Trophoblast cell (in vitro differentiated cells and primary cell): ENCODE data around the gene SEMA3C.

ENCODE experiments used
- DNase-seq, 2 donors: peaks; one replicate each; pipeline ENCODE4 v3.0.0-alpha.2; 2016
- H2AFZ ChIP-seq: 2 replicates; pipeline ENCODE4 v1.6.1; 2013; ENCODE audit warnings: low read length, moderate library complexity, mild to moderate bottlenecking; ENCODE audit not compliant: insufficient read depth, poor library complexity
- H2AK5ac ChIP-seq: 2 replicates; pipeline ENCODE4 v1.6.1; 2013; ENCODE audit warnings: mild to moderate bottlenecking, low read length
- H2BK120ac ChIP-seq: 2 replicates; pipeline ENCODE4 v1.6.1; 2013; ENCODE audit warnings: low read length, mild to moderate bottlenecking, moderate library complexity; ENCODE audit not compliant: insufficient read depth, poor library complexity
- H2BK12ac ChIP-seq: 2 replicates; pipeline ENCODE4 v1.6.1; 2013; ENCODE audit warnings: mild to moderate bottlenecking, low read length, moderate library complexity
- H2BK5ac ChIP-seq: 2 replicates; pipeline ENCODE4 v1.6.1; 2013; ENCODE audit warnings: low read length, low read depth, moderate library complexity, mild to moderate bottlenecking; ENCODE audit not compliant: poor library complexity
- H3K14ac ChIP-seq: 2 replicates; pipeline ENCODE4 v1.6.1; 2013; ENCODE audit warnings: mild to moderate bottlenecking, low read length
- H3K18ac ChIP-seq: 2 replicates; pipeline ENCODE4 v1.6.1; 2013; ENCODE audit warnings: mild to moderate bottlenecking, low read length
- H3K23ac ChIP-seq: 2 replicates; pipeline ENCODE4 v1.6.1; 2013; ENCODE audit warnings: low read length
- H3K27ac ChIP-seq: 2 replicates; pipeline ENCODE4 v1.5.1; 2013; ENCODE audit warnings: low read depth, mild to moderate bottlenecking, inconsistent platforms, low read length, moderate library complexity
- H3K27me3 ChIP-seq: 2 replicates; pipeline ENCODE4 v1.6.1; 2013; ENCODE audit warnings: inconsistent platforms, mild to moderate bottlenecking, low read length, moderate library complexity; ENCODE audit not compliant: insufficient read depth
- H3K36me3 ChIP-seq, 2 experiments: 1 replicate in 1 of 2; 2 replicates in 1 of 2; pipeline ENCODE4 v1.6.1; 2013; ENCODE audit warnings: low read length in 2 of 2, mild to moderate bottlenecking in 2 of 2, moderate library complexity in 1 of 2; ENCODE audit not compliant: insufficient read depth in 2 of 2, control insufficient read depth in 1 of 2
- H3K4ac ChIP-seq: 2 replicates; pipeline ENCODE4 v1.6.1; 2013; ENCODE audit warnings: low read depth, mild to moderate bottlenecking, low read length, moderate library complexity
- H3K4me1 ChIP-seq, 2 experiments: 1 replicate in 1 of 2; 2 replicates in 1 of 2; pipeline ENCODE4 v1.6.1; 2013; ENCODE audit warnings: low read length in 2 of 2, mild to moderate bottlenecking in 2 of 2, moderate library complexity in 1 of 2; ENCODE audit not compliant: insufficient read depth in 2 of 2, control insufficient read depth in 1 of 2
- H3K4me2 ChIP-seq: 2 replicates; pipeline ENCODE4 v1.6.1; 2013; ENCODE audit warnings: inconsistent platforms, mild to moderate bottlenecking, low read length, moderate library complexity
- H3K4me3 ChIP-seq: 2 replicates; pipeline ENCODE4 v1.5.1; 2013; ENCODE audit warnings: mild to moderate bottlenecking, low read depth, low read length, inconsistent platforms
- H3K79me1 ChIP-seq: one replicate; pipeline ENCODE4 v1.6.1; 2013; ENCODE audit warnings: low read length
- H3K79me2 ChIP-seq: 2 replicates; pipeline ENCODE4 v1.6.1; 2013; ENCODE audit warnings: low read length, mild to moderate bottlenecking; ENCODE audit not compliant: control insufficient read depth, insufficient read depth, poor library complexity
- H3K9ac ChIP-seq: 2 replicates; pipeline ENCODE4 v1.6.1; 2013; ENCODE audit warnings: mild to moderate bottlenecking, low read length
- H3K9me3 ChIP-seq: 2 replicates; pipeline ENCODE4 v1.6.1; 2013; ENCODE audit warnings: low read depth, mild to moderate bottlenecking, control low read depth, inconsistent platforms, low read length; ENCODE audit not compliant: insufficient read depth
- H4K12ac ChIP-seq: 2 replicates; pipeline ENCODE4 v1.6.1; 2013; ENCODE audit warnings: low read depth, mild to moderate bottlenecking, low read length, moderate library complexity
- H4K8ac ChIP-seq: 2 replicates; pipeline ENCODE4 v1.6.1; 2013; ENCODE audit warnings: low read depth, mild to moderate bottlenecking, low read length, moderate library complexity
- H4K91ac ChIP-seq: one replicate; pipeline ENCODE4 v1.6.1; 2013; ENCODE audit warnings: low read depth, mild to moderate bottlenecking, low read length, moderate library complexity
- WGBS: extraction: QIAGEN DNeasy Blood & Tissue Kit; methylation state at CpG from one replicate; pipeline ENCODE4 v1.1.7; 2013; ENCODE audit warnings: missing lambda C conversion rate; ENCODE audit not compliant: insufficient read length, insufficient coverage; ENCODE audit errors: extremely low coverage; 5-methylcytosine and 5-hydroxymethylcytosine counted together

SEMA3C gene

DNA sequence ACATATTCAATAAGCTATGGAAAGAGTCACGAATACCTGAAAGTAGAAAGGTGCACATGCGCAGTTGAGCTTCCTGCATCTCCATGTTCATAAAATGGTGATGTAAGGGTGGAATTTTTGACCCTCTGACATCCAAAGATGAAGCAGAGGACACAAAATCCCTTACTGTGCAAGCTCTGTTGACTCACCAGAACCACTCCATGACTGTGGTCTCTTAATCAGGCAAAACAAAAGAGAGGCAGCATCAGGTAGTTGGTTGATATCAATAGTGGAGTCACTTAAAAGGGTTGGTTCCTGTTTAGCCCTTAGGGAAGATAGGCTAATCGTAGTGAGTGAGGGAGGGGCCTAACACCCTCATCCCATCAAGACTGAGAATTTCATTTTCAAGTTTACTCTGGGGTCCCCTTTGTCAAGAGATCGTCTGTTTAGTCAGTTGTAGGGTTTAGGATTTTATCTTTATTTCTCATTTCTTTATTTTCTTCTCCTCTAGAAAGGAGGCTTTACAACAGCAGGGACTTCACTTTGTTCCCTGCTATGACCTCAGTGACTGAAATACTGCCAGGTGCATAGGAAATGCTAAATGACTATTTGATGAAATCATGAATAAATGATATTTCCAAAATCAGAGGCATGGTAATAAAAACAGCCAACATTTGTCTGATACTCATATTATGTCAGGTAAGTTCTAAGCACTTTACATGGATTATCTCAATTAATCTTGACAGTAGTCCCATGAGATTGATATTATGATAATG is 182.3 kb downstream of the SEMA3C start:
- no peaks in the 10 kb centered on the region for H3K36me3 ChIP-seq
- H2BK12ac ChIP-seq, result no peak overlapping the region
- H3K27me3 ChIP-seq, result no peaks in the 10 kb centered on the region
- no peak overlapping the region for H3K27ac ChIP-seq
- no peak overlapping the region for H3K23ac ChIP-seq
- H3K18ac ChIP-seq, result no peak overlapping the region
- no peak overlapping the region for H2AK5ac ChIP-seq
- no peak overlapping the region for H3K4me3 ChIP-seq
- H2BK120ac ChIP-seq, result no peak overlapping the region
- H3K4me2 ChIP-seq, result no peak overlapping the region
- no peak overlapping the region for H3K9ac ChIP-seq
- WGBS, result no CpG with 5 or more reads among the region's 4 CpGs
- no peak overlapping the region for H4K12ac ChIP-seq
- H3K79me2 ChIP-seq, result no peaks in the 10 kb centered on the region
- no peaks in the 10 kb centered on the region for H3K9me3 ChIP-seq
- H3K14ac ChIP-seq, result no peak overlapping the region
- no peaks in the 10 kb centered on the region for H3K4me1 ChIP-seq
- no peak for DNase-seq
- H4K91ac ChIP-seq, result no peak overlapping the region
- H4K8ac ChIP-seq, result no peak overlapping the region
- H2BK5ac ChIP-seq, result no peak overlapping the region
- H3K79me1 ChIP-seq, result peaks cover 1% of the 10 kb centered on the region
- no peak overlapping the region for H2AFZ ChIP-seq
- H3K4ac ChIP-seq, result no peak overlapping the region

DNA sequence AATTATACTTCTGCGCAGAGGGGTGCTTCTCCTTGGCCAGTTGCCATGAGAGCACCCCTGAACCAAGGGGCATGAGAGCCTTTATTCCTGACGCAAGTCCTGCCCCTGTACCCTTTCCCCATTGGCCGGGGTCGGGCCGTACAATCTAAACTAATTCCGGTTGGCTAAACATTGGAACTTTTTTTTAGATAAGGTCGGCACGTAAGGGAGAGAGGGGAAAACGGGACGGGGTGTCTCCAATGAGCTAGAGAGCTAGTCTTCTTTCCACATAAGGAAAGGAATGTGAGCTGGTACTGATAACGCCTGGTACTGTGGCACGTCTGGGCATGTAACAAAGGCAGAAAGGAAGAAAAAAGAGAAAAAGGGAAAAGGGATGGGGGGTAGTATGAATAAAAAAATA is 183.5 kb downstream of the SEMA3C start:
- Histone ChIP-seq H3K79me1 (peaks cover 1% of the 10 kb centered on the region), H3K4me2 (no peak overlapping the region), H3K4ac (no peak overlapping the region), H4K12ac (no peak overlapping the region), H3K27ac (no peak overlapping the region), H3K36me3 (no peaks in the 10 kb centered on the region), H2AFZ (no peak overlapping the region), H2AK5ac (no peak overlapping the region), H3K23ac (no peak overlapping the region), H2BK5ac (no peak overlapping the region), H3K4me3 (no peak overlapping the region), H4K8ac (no peak overlapping the region), H2BK120ac (no peak overlapping the region), H3K27me3 (no peaks in the 10 kb centered on the region), H2BK12ac (no peak overlapping the region), H3K9ac (no peak overlapping the region), H3K9me3 (no peaks in the 10 kb centered on the region), H3K14ac (no peak overlapping the region), H3K4me1 (no peaks in the 10 kb centered on the region), H3K79me2 (no peaks in the 10 kb centered on the region), H4K91ac (no peak overlapping the region), H3K18ac (no peak overlapping the region)
- no CpG with 5 or more reads among the region's 12 CpGs for WGBS
- DNase-seq, result no peak

DNA sequence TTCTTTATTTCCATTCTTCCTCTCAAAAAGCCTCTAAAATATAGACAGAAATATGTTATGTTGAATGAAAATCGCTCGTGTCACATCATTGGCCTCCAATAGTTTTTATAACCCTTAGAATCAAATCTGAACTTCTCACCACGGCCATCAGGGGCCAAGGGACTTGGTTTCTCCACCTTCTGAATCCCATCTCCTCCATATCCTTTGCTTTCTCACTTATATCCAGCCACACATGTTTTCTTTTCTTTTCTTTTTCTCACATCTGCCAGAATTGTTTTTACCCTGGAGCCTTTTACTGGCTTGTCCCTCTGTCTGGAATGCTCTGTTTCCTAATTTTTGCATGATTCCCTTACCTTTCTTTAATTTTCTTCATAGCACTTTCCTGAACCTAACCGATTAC is 184.8 kb downstream of the SEMA3C start:
- Histone ChIP-seq H3K18ac (no peak overlapping the region), H3K4me2 (no peak overlapping the region)
- WGBS, result no CpG with 5 or more reads among the region's 4 CpGs

DNA sequence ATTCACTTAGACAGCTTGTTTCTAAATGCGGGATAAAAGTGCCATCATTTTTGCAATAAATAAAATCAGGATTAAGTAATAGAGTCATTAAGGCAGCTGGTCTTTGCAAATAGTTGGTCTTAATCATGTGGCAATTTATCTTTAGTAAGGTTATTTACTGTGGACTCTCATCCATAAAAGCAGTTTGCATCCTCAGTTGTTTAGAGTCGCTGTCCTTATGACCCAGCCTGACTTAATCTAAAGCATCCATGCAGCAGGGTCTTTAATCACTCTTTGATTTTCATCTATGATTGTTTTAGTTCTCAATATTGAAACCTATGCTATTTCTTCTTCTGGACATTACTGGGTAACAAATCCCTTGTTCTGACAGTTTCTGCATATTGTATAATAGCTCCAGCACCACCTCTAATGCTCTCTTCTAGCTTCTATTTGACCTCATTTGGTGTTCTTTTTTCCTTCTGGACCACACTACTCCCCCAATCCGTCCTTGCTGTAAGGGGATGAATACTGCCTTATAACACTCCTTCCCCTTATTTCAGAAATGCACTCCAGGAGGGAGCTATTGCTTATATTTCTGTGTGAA is 185.4 kb downstream of the SEMA3C start:
- H4K8ac ChIP-seq, result no peak overlapping the region
- no peak overlapping the region for H4K91ac ChIP-seq
- H3K9ac ChIP-seq, result no peak overlapping the region
- H3K4ac ChIP-seq, result no peak overlapping the region
- H3K4me1 ChIP-seq, result peaks cover 0 to 3% of the 10 kb centered on the region in 2 experiments
- WGBS, result no CpG with 5 or more reads among the region's 3 CpGs
- no peak overlapping the region for H2BK5ac ChIP-seq
- H3K4me3 ChIP-seq, result no peak overlapping the region
- no peaks in the 10 kb centered on the region for H3K79me2 ChIP-seq
- no peak for DNase-seq
- H2BK12ac ChIP-seq, result no peak overlapping the region
- H2BK120ac ChIP-seq, result no peak overlapping the region
- no peak overlapping the region for H3K23ac ChIP-seq
- H2AK5ac ChIP-seq, result no peak overlapping the region
- H3K27me3 ChIP-seq, result no peaks in the 10 kb centered on the region
- no peak overlapping the region for H3K18ac ChIP-seq
- H3K27ac ChIP-seq, result no peak overlapping the region
- H4K12ac ChIP-seq, result no peak overlapping the region
- H2AFZ ChIP-seq, result no peak overlapping the region
- no peak overlapping the region for H3K14ac ChIP-seq
- no peak overlapping the region for H3K4me2 ChIP-seq
- H3K36me3 ChIP-seq, result no peaks in the 10 kb centered on the region
- no peaks in the 10 kb centered on the region for H3K9me3 ChIP-seq
- peaks cover 1% of the 10 kb centered on the region for H3K79me1 ChIP-seq

More for the DNA sequence above, 184.8 kb downstream of the SEMA3C start:
- H2BK5ac ChIP-seq, result no peak overlapping the region
- H3K27ac ChIP-seq, result no peak overlapping the region
- H2AK5ac ChIP-seq, result no peak overlapping the region
- H3K23ac ChIP-seq, result no peak overlapping the region
- H3K79me2 ChIP-seq, result no peaks in the 10 kb centered on the region
- H2BK120ac ChIP-seq, result no peak overlapping the region
- H4K91ac ChIP-seq, result no peak overlapping the region
- H3K9ac ChIP-seq, result no peak overlapping the region
- H3K14ac ChIP-seq, result no peak overlapping the region
- H3K4me1 ChIP-seq, result peaks cover 0 to 3% of the 10 kb centered on the region in 2 experiments
- no peak overlapping the region for H2BK12ac ChIP-seq
- peaks cover 1% of the 10 kb centered on the region for H3K79me1 ChIP-seq
- H3K36me3 ChIP-seq, result no peaks in the 10 kb centered on the region
- no peak overlapping the region for H3K4me3 ChIP-seq
- H4K12ac ChIP-seq, result no peak overlapping the region
- no peaks in the 10 kb centered on the region for H3K27me3 ChIP-seq
- no peak overlapping the region for H2AFZ ChIP-seq
- H3K9me3 ChIP-seq, result no peaks in the 10 kb centered on the region
- DNase-seq, result no peak
- no peak overlapping the region for H3K4ac ChIP-seq
- H4K8ac ChIP-seq, result no peak overlapping the region
